Stimulated activated naive CD8-positive, alpha-beta T cell treated with anti-CD3 and anti-CD28 coated beads, Interleukin-15, amount 100 ng/mL, for 72 hours (primary cell): ENCODE results near the gene CYP2F1.
"Not testable (repeated sequence)": the region's sequence is repeated elsewhere in the genome, so short reads cannot be mapped to it uniquely, and the experiment has no call there.

ENCODE experiments used
- ATAC-seq: fragments of 150-1000 bp; cut with Tn5 transposase; 2 replicates; pipeline ENCODE4 v1.10.0; 2021; ENCODE audit warnings: mild to moderate bottlenecking, moderate library complexity
- DNase-seq, 2 donors: peaks; one replicate each; pipeline ENCODE4 v3.0.0; 2021 to 2022
- H3K27ac Mint-ChIP-seq, 2 donors: one replicate each; pipeline ENCODE4 v1.8.0; 2022; ENCODE audit warnings: mild to moderate bottlenecking in 2 of 2, mixed read lengths in 2 of 2, moderate library complexity in 2 of 2
- H3K27me3 Mint-ChIP-seq: one replicate; pipeline ENCODE4 v1.8.0; 2022; ENCODE audit warnings: mixed read lengths
- H3K4me1 Mint-ChIP-seq: one replicate; pipeline ENCODE4 v1.8.0; 2022; ENCODE audit warnings: mild to moderate bottlenecking, mixed read lengths
- H3K4me3 Mint-ChIP-seq, 2 donors: one replicate each; pipeline ENCODE4 v1.8.0; 2022; ENCODE audit warnings: mild to moderate bottlenecking in 2 of 2, mixed read lengths in 2 of 2, moderate library complexity in 1 of 2
- H3K9me3 Mint-ChIP-seq, 2 donors: one replicate each; pipeline ENCODE4 v1.8.0; 2022; ENCODE audit warnings: mixed read lengths in 2 of 2

The CYP2F1 gene

GRCh38 chr19:41114132-41114531 is at the start of gene CYP2F1:
CYP2F1 (plus strand) TSS chr19:41114432; CDS start chr19:41116189, 1,757 bp downstream.
- H3K4me3 Mint-ChIP-seq, result no peak within 1 kb of the TSS
- DNase-seq, result no peak

GRCh38 chr19:41064974-41065569 is 49.2 kb upstream of the CYP2F1 start:
- DNase-seq, result no peak
- H3K27me3 Mint-ChIP-seq, result peaks cover 13% of the 10 kb centered on the region
- H3K4me1 Mint-ChIP-seq, result no peaks in the 10 kb centered on the region
- no peak overlapping the region for H3K27ac Mint-ChIP-seq
- no peak for ATAC-seq
- H3K9me3 Mint-ChIP-seq, result no peaks in the 10 kb centered on the region
- no peak overlapping the region for H3K4me3 Mint-ChIP-seq

More at GRCh38 chr19:41114132-41114531, at the start of gene CYP2F1:
- Mint-ChIP-seq H3K4me1 (no peaks in the 10 kb centered on the region), H3K27ac (peak within 1 kb of the TSS in 1 of 2 donors; percentile 86), H3K27me3 (no peaks in the 10 kb centered on the region), H3K9me3 (no peaks in the 10 kb centered on the region)
- ATAC-seq, result no peak

GRCh38 chr19:41076286-41076685 is 37.9 kb upstream of the CYP2F1 start:
- DNase-seq (no peak), ATAC-seq (no peak)
- Mint-ChIP-seq H3K4me3 (no peak overlapping the region), H3K27ac (no peak overlapping the region), H3K27me3 (peaks cover 47% of the 10 kb centered on the region), H3K9me3 (peaks cover 23 to 27% of the 10 kb centered on the region in 2 donors), H3K4me1 (no peaks in the 10 kb centered on the region)

- H3K4me1 Mint-ChIP-seq, result no peaks in the 10 kb centered on the region
- H3K9me3 Mint-ChIP-seq, result peaks cover 25 to 26% of the 10 kb centered on the region in 2 donors
- H3K27me3 Mint-ChIP-seq, result peaks cover 51% of the 10 kb centered on the region
- no peak overlapping the region for H3K4me3 Mint-ChIP-seq
- ATAC-seq, result no peak
- no peak for DNase-seq
- no peak overlapping the region for H3K27ac Mint-ChIP-seq
These were observed 30.7 kb upstream of the CYP2F1 start for GRCh38 chr19:41083516-41083915.

- peaks cover 7 to 9% of the 10 kb centered on the region in 2 donors for H3K9me3 Mint-ChIP-seq
- ATAC-seq (no peak), DNase-seq (no peak)
- H3K27me3 Mint-ChIP-seq, result peaks cover 66% of the 10 kb centered on the region
- H3K4me3 Mint-ChIP-seq, result no peak overlapping the region
- H3K4me1 Mint-ChIP-seq, result no peaks in the 10 kb centered on the region
- no peak overlapping the region for H3K27ac Mint-ChIP-seq
These were observed 28.4 kb upstream of the CYP2F1 start for GRCh38 chr19:41085748-41086415.

GRCh38 chr19:41088151-41088550 is 26.1 kb upstream of the CYP2F1 start, which contains the start of gene CYP2A13:
CYP2A13 (plus strand) TSS chr19:41088451; CDS start chr19:41088472, 21 bp downstream.
- ATAC-seq, result no peak
- H3K4me3 Mint-ChIP-seq, result no peak within 1 kb of the TSS
- no peaks in the 10 kb centered on the region for H3K4me1 Mint-ChIP-seq
- H3K9me3 Mint-ChIP-seq, result no peaks in the 10 kb centered on the region
- peaks cover 77% of the 10 kb centered on the region for H3K27me3 Mint-ChIP-seq
- DNase-seq, result no peak
- no peak within 1 kb of the TSS for H3K27ac Mint-ChIP-seq

- H3K4me3 Mint-ChIP-seq, result no peak overlapping the region
- peaks cover 88% of the 10 kb centered on the region for H3K27me3 Mint-ChIP-seq
- H3K4me1 Mint-ChIP-seq, result peaks cover 1% of the 10 kb centered on the region
- ATAC-seq (no peak), DNase-seq (no peak)
- no peak overlapping the region for H3K27ac Mint-ChIP-seq
- no peaks in the 10 kb centered on the region for H3K9me3 Mint-ChIP-seq
These were observed 24.3 kb upstream of the CYP2F1 start for GRCh38 chr19:41089959-41090358.

GRCh38 chr19:41095703-41096102 is 18.5 kb upstream of the CYP2F1 start:
- no peaks in the 10 kb centered on the region for H3K9me3 Mint-ChIP-seq
- H3K27me3 Mint-ChIP-seq, result peaks cover 43% of the 10 kb centered on the region
- ATAC-seq (peak; percentile 67), DNase-seq (no peak)
- peaks cover 11% of the 10 kb centered on the region for H3K4me1 Mint-ChIP-seq
- H3K27ac Mint-ChIP-seq, result peak overlapping the region in 1 of 2 donors; percentile 60
- no peak overlapping the region for H3K4me3 Mint-ChIP-seq

- DNase-seq (no peak), ATAC-seq (no peak)
- Mint-ChIP-seq H3K27ac (no peak overlapping the region), H3K4me3 (no peak overlapping the region), H3K27me3 (peaks cover 36% of the 10 kb centered on the region), H3K4me1 (peaks cover 11% of the 10 kb centered on the region), H3K9me3 (peaks cover 4 to 5% of the 10 kb centered on the region in 2 donors)
These were observed 17.9 kb upstream of the CYP2F1 start for GRCh38 chr19:41096353-41096752.

- no peak for DNase-seq
These were observed 16.9 kb upstream of the CYP2F1 start for GRCh38 chr19:41097302-41097701.

GRCh38 chr19:41098762-41099161 is 15.5 kb upstream of the CYP2F1 start:
- Mint-ChIP-seq H3K4me1 (peaks cover 11% of the 10 kb centered on the region), H3K4me3 (no peak overlapping the region), H3K27ac (no peak overlapping the region), H3K9me3 (peaks cover 16 to 17% of the 10 kb centered on the region in 2 donors), H3K27me3 (peaks cover 17% of the 10 kb centered on the region)
- DNase-seq (no peak), ATAC-seq (no peak)

More at GRCh38 chr19:41097302-41097701, 16.9 kb upstream of the CYP2F1 start:
- H3K27me3 Mint-ChIP-seq, result peaks cover 27% of the 10 kb centered on the region
- no peak overlapping the region for H3K27ac Mint-ChIP-seq
- no peak overlapping the region for H3K4me3 Mint-ChIP-seq
- peaks cover 14 to 15% of the 10 kb centered on the region in 2 donors for H3K9me3 Mint-ChIP-seq
- peaks cover 11% of the 10 kb centered on the region for H3K4me1 Mint-ChIP-seq
- ATAC-seq, result no peak

- H3K4me1 Mint-ChIP-seq, result not testable (repeated sequence)
- peaks cover 16 to 25% of the 10 kb centered on the region in 2 donors for H3K9me3 Mint-ChIP-seq
These were observed 12.0 kb upstream of the CYP2F1 start for GRCh38 chr19:41102210-41102609.

GRCh38 chr19:41106177-41106576 is 8.1 kb upstream of the CYP2F1 start:
- DNase-seq, result no peak
- Mint-ChIP-seq H3K27ac (no peak overlapping the region), H3K4me3 (no peak overlapping the region), H3K9me3 (peaks cover 14 to 22% of the 10 kb centered on the region in 2 donors), H3K4me1 (no peaks in the 10 kb centered on the region), H3K27me3 (no peaks in the 10 kb centered on the region)
- no peak for ATAC-seq

More at GRCh38 chr19:41102210-41102609, 12.0 kb upstream of the CYP2F1 start:
- not testable (repeated sequence) for H3K4me3 Mint-ChIP-seq, ATAC-seq, H3K27ac Mint-ChIP-seq, DNase-seq, H3K27me3 Mint-ChIP-seq

- no peak for ATAC-seq
- no peak for DNase-seq
- H3K27me3 Mint-ChIP-seq, result no peaks in the 10 kb centered on the region
- H3K4me1 Mint-ChIP-seq, result no peaks in the 10 kb centered on the region
- H3K9me3 Mint-ChIP-seq, result no peaks in the 10 kb centered on the region
- no peak overlapping the region for H3K27ac Mint-ChIP-seq
- no peak overlapping the region for H3K4me3 Mint-ChIP-seq
These were observed 2.9 kb upstream of the CYP2F1 start for GRCh38 chr19:41111296-41111695.

GRCh38 chr19:41111750-41112295 is 2.4 kb upstream of the CYP2F1 start:
- no peaks in the 10 kb centered on the region for H3K4me1 Mint-ChIP-seq
- no peaks in the 10 kb centered on the region for H3K9me3 Mint-ChIP-seq
- DNase-seq, result no peak
- no peak overlapping the region for H3K27ac Mint-ChIP-seq
- H3K4me3 Mint-ChIP-seq, result no peak overlapping the region
- no peaks in the 10 kb centered on the region for H3K27me3 Mint-ChIP-seq
- ATAC-seq, result no peak

- Mint-ChIP-seq H3K27me3 (no peaks in the 10 kb centered on the region), H3K27ac (no peak overlapping the region), H3K9me3 (no peaks in the 10 kb centered on the region), H3K4me1 (no peaks in the 10 kb centered on the region), H3K4me3 (no peak overlapping the region)
- ATAC-seq (no peak), DNase-seq (no peak)
These were observed 1.4 kb upstream of the CYP2F1 start for GRCh38 chr19:41112728-41113290.
